OCI-LY3 (cell line): ENCODE measurements around the gene NPC1.

ENCODE experiments used
- H2AFZ ChIP-seq: fragments of 200-600, 300-600 bp; shearing (Covaris generic); 2 replicates; pipeline ENCODE4 v1.6.0; 2014; ENCODE audit warnings: antibody characterized with exemption, low read depth, low read length
- H3K27ac ChIP-seq: fragments of 200-600, 300-600 bp; sonication (generic); 2 replicates; pipeline ENCODE4 v1.5.1; 2014; ENCODE audit warnings: mild to moderate bottlenecking, low read length, moderate library complexity, mixed read lengths
- H3K27me3 ChIP-seq: fragments of 200-600, 300-600 bp; sonication (generic); 2 replicates; pipeline ENCODE4 v1.6.1; 2014; ENCODE audit warnings: low read depth, low read length, mixed read lengths
- H3K36me3 ChIP-seq: fragments of 200-600, 300-600 bp; sonication (generic); replicated peaks from 2 replicates; pipeline ENCODE3; 2014; ENCODE audit warnings: low read depth, low read length, mixed read lengths
- H3K4me1 ChIP-seq: fragments of 300-600, 200-600 bp; sonication (generic); 2 replicates; pipeline ENCODE4 v1.6.1; 2014; ENCODE audit warnings: low read length, mixed read lengths
- H3K4me2 ChIP-seq: fragments of 200-600, 300-600 bp; sonication (generic); 2 replicates; pipeline ENCODE4 v1.6.1; 2014; ENCODE audit warnings: low read length, mixed read lengths
- H3K4me3 ChIP-seq: fragments of 300-600, 200-600 bp; sonication (generic); 2 replicates; pipeline ENCODE4 v1.5.1; 2014; ENCODE audit warnings: antibody characterized with exemption, mild to moderate bottlenecking, low read length, moderate library complexity
- H3K79me2 ChIP-seq: fragments of 300-600, 200-600 bp; shearing (Covaris generic); 2 replicates; pipeline ENCODE4 v1.6.1; 2014; ENCODE audit warnings: mild to moderate bottlenecking, low read length, mixed read lengths
- H3K9ac ChIP-seq: fragments of 300-600, 200-600 bp; shearing (Covaris generic); 2 replicates; pipeline ENCODE4 v1.6.0; 2014; ENCODE audit warnings: mild to moderate bottlenecking, low read length, moderate library complexity
- H3K9me3 ChIP-seq: fragments of 200-600, 300-600 bp; shearing (Covaris generic); 2 replicates; pipeline ENCODE4 v1.6.1; 2014; ENCODE audit warnings: low read length, mixed read lengths; ENCODE audit not compliant: insufficient read depth
- H4K20me1 ChIP-seq: fragments of 200-600, 300-600 bp; sonication (generic); 2 replicates; pipeline ENCODE4 v1.6.1; 2016; ENCODE audit warnings: low read length, mixed read lengths; ENCODE audit not compliant: insufficient read depth
- CTCF ChIP-seq: fragments of 200-600, 300-600 bp; sonication (generic); IDR thresholded peaks from 2 replicates; pipeline ENCODE4 v1.5.1; 2014; ENCODE audit warnings: antibody characterized with exemption, low read length, low read depth
- EZH2phosphoT487 ChIP-seq: fragments of 200-600 bp; shearing (Covaris generic); IDR thresholded peaks from 2 replicates; pipeline ENCODE4 v1.6.1; 2018; ENCODE audit warnings: antibody characterized with exemption, mixed run types, low read depth

NPC1 gene

DNA sequence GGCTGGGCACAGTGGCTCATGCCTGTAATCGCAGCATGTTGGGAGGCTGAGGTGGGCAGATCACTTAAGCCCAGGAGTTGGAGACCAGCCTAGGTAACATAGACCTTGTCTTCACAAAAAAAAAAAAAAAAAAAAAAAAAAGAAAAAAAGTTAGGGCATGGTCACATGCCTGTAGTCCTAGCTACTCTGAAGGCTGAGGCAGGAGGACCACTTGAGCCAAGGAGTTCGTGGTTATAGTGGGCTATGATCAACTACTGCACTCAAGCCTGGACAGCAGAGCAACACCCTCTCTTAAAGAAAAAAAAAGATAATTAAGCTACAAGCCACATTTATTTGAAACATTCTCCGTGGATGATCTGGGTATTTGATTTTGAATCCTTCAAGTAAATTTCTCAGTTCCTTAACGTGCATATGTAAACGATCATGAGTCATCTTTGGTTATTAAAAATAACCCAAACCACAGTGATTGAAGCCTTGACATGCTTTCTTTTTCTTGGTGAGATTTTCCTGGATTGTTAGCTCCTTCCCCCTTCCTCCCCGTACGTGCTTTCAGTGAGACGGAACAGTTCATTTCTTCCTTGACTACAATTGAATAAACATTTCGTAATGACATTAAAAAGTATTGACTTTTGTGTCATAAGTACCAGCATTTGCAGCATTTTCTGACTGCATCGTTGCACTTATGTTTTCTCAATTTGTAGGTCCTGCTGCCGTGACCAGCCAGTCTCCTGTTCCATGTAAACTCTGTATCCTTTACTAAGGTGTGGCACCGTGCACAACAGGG lies 62.7 kb downstream of the NPC1 start:
- Histone ChIP-seq H2AFZ (no peak overlapping the region), H3K4me2 (peak overlapping the region; percentile 67), H3K4me1 (peaks cover 15% of the 10 kb centered on the region), H3K9me3 (no peaks in the 10 kb centered on the region), H3K27ac (no peak overlapping the region), H3K36me3 (peaks cover 52% of the 10 kb centered on the region), H3K79me2 (no peaks in the 10 kb centered on the region), H3K9ac (no peak overlapping the region), H4K20me1 (peaks cover 21% of the 10 kb centered on the region), H3K4me3 (peak overlapping the region; percentile 7), H3K27me3 (no peaks in the 10 kb centered on the region)
- no peak for TF ChIP-seq CTCF
- TF ChIP-seq EZH2phosphoT487 = no peak

DNA sequence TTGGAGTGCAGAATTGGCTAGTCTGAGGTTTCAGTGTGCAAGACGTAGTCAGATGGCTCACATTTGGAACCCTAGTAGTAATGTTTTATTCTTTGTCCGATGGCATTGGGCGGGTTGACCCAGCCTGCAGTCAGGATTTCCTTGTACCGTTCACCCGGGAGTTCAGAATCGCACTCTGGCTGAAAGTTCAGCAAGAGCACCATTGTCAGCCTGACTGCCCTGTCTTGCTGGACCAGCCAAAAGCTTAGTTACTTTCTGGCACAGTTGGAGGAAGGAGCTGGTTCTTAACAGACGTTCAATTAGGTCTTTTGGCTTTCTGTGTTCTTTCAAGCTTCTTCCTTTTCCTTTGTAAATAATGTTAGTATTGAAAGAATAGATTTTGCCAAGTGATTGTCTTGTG lies 64.4 kb downstream of the NPC1 start:
- Histone ChIP-seq H3K4me3 (no peak overlapping the region), H4K20me1 (peaks cover 21% of the 10 kb centered on the region), H3K9me3 (no peaks in the 10 kb centered on the region), H3K27ac (no peak overlapping the region), H3K9ac (no peak overlapping the region), H3K4me2 (no peak overlapping the region), H2AFZ (no peak overlapping the region), H3K79me2 (no peaks in the 10 kb centered on the region), H3K36me3 (peaks cover 55% of the 10 kb centered on the region), H3K27me3 (no peaks in the 10 kb centered on the region), H3K4me1 (peaks cover 15% of the 10 kb centered on the region)
- no peak for TF ChIP-seq CTCF
- TF ChIP-seq EZH2phosphoT487 = no peak

DNA sequence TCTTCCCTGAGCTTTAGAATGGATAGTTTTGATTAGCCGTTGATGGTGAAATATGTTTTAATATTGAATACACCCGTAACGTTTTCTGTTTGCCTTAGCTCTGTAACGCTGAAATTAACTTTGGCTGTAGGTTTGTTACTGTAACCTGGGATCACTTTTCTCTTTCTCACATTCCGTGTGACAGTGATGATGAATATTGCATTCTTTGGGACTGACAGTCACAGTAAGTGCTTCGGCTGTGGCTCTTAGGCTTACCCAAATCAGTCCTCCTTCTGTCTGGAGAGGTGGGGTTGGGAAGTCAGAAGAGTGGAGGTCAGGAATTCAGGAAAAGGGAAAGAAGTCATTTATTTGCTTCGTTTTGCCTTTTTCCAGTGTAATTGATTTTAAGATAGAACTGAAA lies 65.0 kb downstream of the NPC1 start:
- peaks cover 21% of the 10 kb centered on the region for H4K20me1 ChIP-seq
- no peak overlapping the region for H3K27ac ChIP-seq
- H3K4me1 ChIP-seq = peaks cover 15% of the 10 kb centered on the region
- H3K36me3 ChIP-seq = peaks cover 51% of the 10 kb centered on the region
- H3K79me2 ChIP-seq = no peaks in the 10 kb centered on the region
- H3K27me3 ChIP-seq = no peaks in the 10 kb centered on the region
- H2AFZ ChIP-seq = no peak overlapping the region
- no peak overlapping the region for H3K9ac ChIP-seq
- no peak for TF ChIP-seq EZH2phosphoT487
- TF ChIP-seq CTCF = no peak
- H3K9me3 ChIP-seq = no peaks in the 10 kb centered on the region
- no peak overlapping the region for H3K4me3 ChIP-seq
- H3K4me2 ChIP-seq = no peak overlapping the region

DNA sequence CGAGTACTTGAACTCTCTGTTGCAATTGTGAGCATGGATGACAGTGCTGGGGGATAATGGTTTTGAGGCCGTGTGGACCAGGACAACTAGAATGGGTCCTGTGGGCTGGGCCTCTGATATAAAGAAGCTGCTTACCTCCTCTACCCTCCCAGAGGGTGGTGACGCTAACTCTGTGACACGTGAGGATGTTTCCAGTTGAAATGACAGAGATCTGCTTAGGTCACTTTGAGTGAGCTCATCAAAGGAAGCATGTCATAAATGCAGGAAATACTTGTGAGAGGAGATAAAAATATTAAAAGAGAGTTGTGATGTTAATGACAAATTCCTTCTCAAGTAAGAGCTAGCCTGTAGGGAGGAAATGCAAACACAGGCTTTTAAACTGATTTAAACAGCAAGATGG lies 66.6 kb downstream of the NPC1 start:
- Histone ChIP-seq H3K79me2 (no peaks in the 10 kb centered on the region), H3K4me2 (no peak overlapping the region), H3K27me3 (no peaks in the 10 kb centered on the region), H4K20me1 (peaks cover 24% of the 10 kb centered on the region), H2AFZ (no peak overlapping the region), H3K9ac (no peak overlapping the region), H3K9me3 (no peaks in the 10 kb centered on the region), H3K4me3 (no peak overlapping the region), H3K36me3 (peaks cover 47% of the 10 kb centered on the region), H3K27ac (no peak overlapping the region), H3K4me1 (peaks cover 27% of the 10 kb centered on the region)
- no peak for TF ChIP-seq EZH2phosphoT487
- no peak for TF ChIP-seq CTCF
